Gastroesophageal sphincter (tissue), 4 donors: ENCODE measurements around the gene TOMM6. TPM values are rescaled to one million over a fixed set of nuclear protein-coding genes. Genes with fewer than 3 reads are reported as not detected.
"Not testable (repeated sequence)": the region's sequence is repeated elsewhere in the genome, so short reads cannot be mapped to it uniquely, and the experiment has no call there.

Experiments used
- ATAC-seq: fragments of 150-250 bp; one replicate; pipeline ENCODE4 v1.9.1; 2016; ENCODE audit warnings: mild to moderate bottlenecking, moderate library complexity
- H3K27ac ChIP-seq, 4 donors: fragments of 200-600 bp; sonication (generic) in 3 of 4; 1 replicate in 3 of 4; 2 replicates in 1 of 4; pipeline ENCODE4 v1.5.1; 2016 to 2019
- H3K27me3 ChIP-seq: fragments of 200-600 bp; sonication (generic); one replicate; pipeline ENCODE4 v1.5.1; 2019
- H3K36me3 ChIP-seq, 2 donors: fragments of 200-600 bp; sonication (generic); one replicate each; pipeline ENCODE4 v1.5.1; 2019; ENCODE audit warnings: control low read depth in 1 of 2
- H3K4me1 ChIP-seq, 3 donors: fragments of 200-600 bp; sonication (generic); 1 replicate in 2 of 3; 2 replicates in 1 of 3; pipeline ENCODE4 v1.5.1; 2016 to 2019; ENCODE audit warnings: control low read depth in 2 of 3
- H3K4me3 ChIP-seq, 2 donors: fragments of 200-600 bp; sonication (generic); one replicate each; pipeline ENCODE4 v1.5.1; 2019; ENCODE audit warnings: mild to moderate bottlenecking in 1 of 2, moderate library complexity in 1 of 2
- H3K9me3 ChIP-seq, 3 donors: fragments of 200-600 bp; sonication (generic); one replicate each; pipeline ENCODE4 v1.5.1; 2017 to 2019; ENCODE audit warnings: control low read depth in 2 of 3
- EP300 ChIP-seq: sonication (generic); formaldehyde crosslinking; IDR thresholded peaks from one replicate; pipeline ENCODE4 v1.6.1; 2017; ENCODE audit warnings: antibody characterized with exemption, mild to moderate bottlenecking
- POLR2A ChIP-seq, 2 donors: fragments of 450-650 bp; IDR thresholded peaks; one replicate each; pipeline ENCODE4 v1.6.1; 2017; ENCODE audit warnings: antibody characterized with exemption in 2 of 2, mild to moderate bottlenecking in 2 of 2, moderate library complexity in 1 of 2
- POLR2AphosphoS5 ChIP-seq: sonication (generic); formaldehyde crosslinking; IDR thresholded peaks from one replicate; pipeline ENCODE4 v1.6.1; 2017; ENCODE audit warnings: antibody characterized with exemption
- WGBS, 2 donors: methylation state at CpG; one replicate each; pipeline ENCODE4 v1.1.5; 2018; ENCODE audit warnings: low coverage in 1 of 2; 5-methylcytosine and 5-hydroxymethylcytosine counted together
- total RNA-seq, 4 donors: library from RNA; depleted of rRNA; stranded (reverse); fragments of >200 nt; gene quantifications; one replicate each; pipeline ENCODE4 v1.1.0, GENCODE V29; 2016
- TF ChIP-seq, protein P1 (sequence below), 4 experiments: fragments of 200-600 bp in 2 of 4; fragments of 450-650 bp in 2 of 4; sonication (generic) in 1 of 4; IDR thresholded peaks; one replicate each; pipeline ENCODE4 v1.5.1; 2017 to 2019; ENCODE audit warnings: antibody characterized with exemption in 4 of 4, mild to moderate bottlenecking in 2 of 4, moderate library complexity in 2 of 4

Gene TOMM6
- total RNA-seq, 4 donors from 2014 or later: 74.2 to 120 (median 91.3) TPM

DNA sequence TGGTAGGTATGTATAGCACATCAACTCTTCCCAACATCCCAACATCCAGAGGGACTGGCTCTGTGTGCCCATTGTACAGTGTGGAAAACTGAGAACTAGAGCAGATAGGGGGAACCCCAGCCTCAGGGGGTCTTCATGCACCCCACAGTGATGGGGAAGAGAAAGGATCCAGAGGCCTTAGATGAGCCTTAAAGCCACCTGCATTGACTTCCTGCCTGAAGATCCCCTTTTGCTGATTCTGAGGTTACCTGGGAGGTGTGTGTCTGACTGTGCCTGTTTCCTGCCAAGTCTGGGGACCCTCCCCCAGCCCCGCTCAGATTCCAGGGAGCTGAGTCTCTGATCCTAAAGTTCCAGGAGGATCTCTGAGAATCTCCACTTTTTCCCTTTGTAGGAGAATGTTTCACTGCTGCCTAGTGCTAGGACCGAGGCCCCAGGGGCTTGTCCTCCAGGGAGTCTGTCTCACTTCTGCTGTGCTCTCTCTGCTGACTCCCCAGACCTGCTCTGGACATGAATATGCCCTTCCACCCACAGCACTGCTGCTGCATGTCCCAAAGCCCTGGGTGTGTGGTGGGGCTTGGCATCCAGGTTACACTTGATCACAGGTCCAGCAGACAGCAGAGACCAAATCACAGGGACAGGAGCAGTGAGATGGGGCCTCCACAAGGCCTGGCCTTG, 27.5 kb upstream of the TOMM6 start:
- no peak for TF ChIP-seq POLR2AphosphoS5
- no peak for ATAC-seq
- WGBS, 2 donors: 50% methylated on average over 1 of the region's 2 CpGs; no CpG with 5 or more reads in 1 of the 2 donors
- H3K27me3 ChIP-seq: no peaks in the 10 kb centered on the region
- no peaks in the 10 kb centered on the region for H3K36me3 ChIP-seq
- no peak overlapping the region for H3K4me3 ChIP-seq
- H3K4me1 ChIP-seq: no peaks in the 10 kb centered on the region
- no peaks in the 10 kb centered on the region for H3K9me3 ChIP-seq
- no peak overlapping the region for H3K27ac ChIP-seq

DNA sequence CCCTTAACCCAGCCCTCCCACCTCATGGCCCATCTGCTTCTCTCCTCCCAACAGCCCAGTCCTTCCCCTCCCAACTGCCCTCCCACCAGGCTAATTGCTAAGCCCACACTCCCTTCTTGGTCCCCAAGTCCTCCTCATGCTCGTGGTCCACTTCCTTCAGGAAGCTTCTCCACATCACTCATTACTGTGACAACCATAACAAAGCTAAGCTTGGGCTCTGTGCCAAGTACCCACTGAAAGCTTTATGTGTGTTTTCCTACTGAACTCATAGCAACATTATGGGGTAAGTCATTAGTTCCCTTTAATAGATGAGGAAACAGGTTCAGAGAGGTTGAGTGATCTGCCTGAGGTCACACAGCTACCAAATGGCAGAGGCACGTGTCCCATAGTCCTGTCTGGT, 24.0 kb upstream of the TOMM6 start:
- Histone ChIP-seq H3K9me3 (no peaks in the 10 kb centered on the region), H3K4me1 (peaks cover 0 to 16% (median 13%) of the 10 kb centered on the region in 3 donors), H3K36me3 (no peaks in the 10 kb centered on the region), H3K27ac (no peak overlapping the region), H3K27me3 (no peaks in the 10 kb centered on the region), H3K4me3 (no peak overlapping the region)
- ATAC-seq: no peak
- 20% methylated on average over 2 of the region's 2 CpGs for WGBS, 2 donors
- TF ChIP-seq, protein P1, sequence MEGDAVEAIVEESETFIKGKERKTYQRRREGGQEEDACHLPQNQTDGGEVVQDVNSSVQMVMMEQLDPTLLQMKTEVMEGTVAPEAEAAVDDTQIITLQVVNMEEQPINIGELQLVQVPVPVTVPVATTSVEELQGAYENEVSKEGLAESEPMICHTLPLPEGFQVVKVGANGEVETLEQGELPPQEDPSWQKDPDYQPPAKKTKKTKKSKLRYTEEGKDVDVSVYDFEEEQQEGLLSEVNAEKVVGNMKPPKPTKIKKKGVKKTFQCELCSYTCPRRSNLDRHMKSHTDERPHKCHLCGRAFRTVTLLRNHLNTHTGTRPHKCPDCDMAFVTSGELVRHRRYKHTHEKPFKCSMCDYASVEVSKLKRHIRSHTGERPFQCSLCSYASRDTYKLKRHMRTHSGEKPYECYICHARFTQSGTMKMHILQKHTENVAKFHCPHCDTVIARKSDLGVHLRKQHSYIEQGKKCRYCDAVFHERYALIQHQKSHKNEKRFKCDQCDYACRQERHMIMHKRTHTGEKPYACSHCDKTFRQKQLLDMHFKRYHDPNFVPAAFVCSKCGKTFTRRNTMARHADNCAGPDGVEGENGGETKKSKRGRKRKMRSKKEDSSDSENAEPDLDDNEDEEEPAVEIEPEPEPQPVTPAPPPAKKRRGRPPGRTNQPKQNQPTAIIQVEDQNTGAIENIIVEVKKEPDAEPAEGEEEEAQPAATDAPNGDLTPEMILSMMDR (IDR thresholded peaks at IDR 0.05): no peak
- no peak for TF ChIP-seq POLR2AphosphoS5
- TF ChIP-seq EP300: no peak
- no peak for TF ChIP-seq POLR2A (IDR thresholded peaks at IDR 0.05)

DNA sequence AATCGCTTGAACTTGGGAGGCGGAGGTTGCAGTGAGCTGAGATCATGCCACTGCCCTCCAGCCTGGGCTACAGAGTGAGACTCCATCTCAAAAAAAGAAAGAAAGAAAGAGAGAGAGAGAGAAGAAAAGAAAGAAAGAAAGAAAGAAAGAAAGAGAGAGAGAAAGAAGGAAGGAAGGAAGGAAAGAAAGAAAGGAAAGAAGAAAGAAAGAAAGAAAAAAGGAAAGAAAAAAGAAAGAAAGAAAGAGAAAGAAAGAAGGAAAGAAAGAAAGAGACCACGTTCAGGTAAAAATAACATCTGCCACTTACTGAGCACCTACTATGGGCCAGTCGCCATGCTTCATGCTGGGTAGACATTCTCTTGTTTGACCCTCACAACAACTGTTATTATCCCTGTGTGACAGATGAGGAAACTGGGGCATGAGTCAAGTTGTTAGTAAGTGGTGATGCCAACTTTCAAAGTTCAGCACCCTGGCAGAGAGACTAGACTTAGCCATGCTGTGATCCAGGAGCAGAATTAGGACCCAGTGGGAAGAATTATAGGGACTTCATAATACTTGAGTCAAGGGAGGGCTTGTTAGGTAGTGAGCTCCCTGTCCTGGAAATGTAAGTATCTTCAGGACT, 21.3 kb upstream of the TOMM6 start:
- H3K4me3 ChIP-seq, ATAC-seq, H3K27me3 ChIP-seq, H3K9me3 ChIP-seq: not testable (repeated sequence)
- Histone ChIP-seq H3K36me3 (peaks cover 0 to 19% of the 10 kb centered on the region in 2 donors), H3K27ac (peak overlapping the region in 3 of 4 donors; percentile 35 to 61 (median 46)), H3K4me1 (peaks cover 0 to 16% (median 13%) of the 10 kb centered on the region in 3 donors)
- WGBS, 2 donors: 88 to 90% methylated on average over 2 to 4 of the region's 4 CpGs

DNA sequence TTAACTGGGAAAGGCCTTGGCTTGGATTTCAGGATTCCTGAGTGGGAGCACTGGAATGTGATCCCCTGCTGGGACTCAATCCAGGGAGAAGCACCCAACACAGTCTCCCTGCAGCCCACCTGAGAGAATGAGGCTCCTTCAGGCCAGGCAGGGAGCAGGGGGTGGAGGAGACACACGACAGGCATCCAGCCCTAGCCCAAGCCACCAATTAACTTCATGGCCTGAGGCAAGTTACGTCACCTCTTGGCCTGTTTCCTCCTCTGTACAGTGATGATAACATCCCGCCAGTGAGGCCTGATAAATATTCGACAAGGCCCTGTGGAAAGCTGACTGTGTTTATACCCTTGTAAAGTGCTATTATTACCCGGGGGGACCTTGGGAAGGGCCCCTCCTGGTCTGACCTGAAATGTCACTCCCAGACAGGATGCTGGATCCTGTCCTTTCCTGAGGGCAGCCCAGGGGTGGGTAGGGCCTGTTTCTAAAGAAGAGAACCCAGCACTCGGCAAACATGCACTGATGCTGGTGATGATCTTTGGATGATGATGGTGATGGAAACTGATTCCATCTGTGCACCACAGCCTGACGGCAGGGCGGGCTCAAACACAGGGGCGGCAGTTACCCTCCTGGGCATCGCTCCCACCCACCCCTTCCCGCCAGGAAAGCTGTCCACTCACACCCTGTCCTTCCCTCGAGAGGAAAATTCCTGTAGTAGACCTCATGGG, 20.2 kb upstream of the TOMM6 start:
- ATAC-seq: peak; percentile 70
- Histone ChIP-seq H3K4me1 (peaks cover 0 to 16% (median 13%) of the 10 kb centered on the region in 3 donors), H3K9me3 (no peaks in the 10 kb centered on the region), H3K27me3 (no peaks in the 10 kb centered on the region), H3K27ac (peak overlapping the region in 3 of 4 donors; percentile 35 to 61 (median 46)), H3K36me3 (peaks cover 0 to 31% of the 10 kb centered on the region in 2 donors), H3K4me3 (no peak overlapping the region)
- no CpG with 5 or more reads among the region's 12 CpGs for WGBS, 2 donors
- no peak for TF ChIP-seq POLR2A (IDR thresholded peaks at IDR 0.05)
- TF ChIP-seq POLR2AphosphoS5: no peak
- TF ChIP-seq EP300: no peak
- TF ChIP-seq, protein P1 (IDR thresholded peaks at IDR 0.05): no peak

DNA sequence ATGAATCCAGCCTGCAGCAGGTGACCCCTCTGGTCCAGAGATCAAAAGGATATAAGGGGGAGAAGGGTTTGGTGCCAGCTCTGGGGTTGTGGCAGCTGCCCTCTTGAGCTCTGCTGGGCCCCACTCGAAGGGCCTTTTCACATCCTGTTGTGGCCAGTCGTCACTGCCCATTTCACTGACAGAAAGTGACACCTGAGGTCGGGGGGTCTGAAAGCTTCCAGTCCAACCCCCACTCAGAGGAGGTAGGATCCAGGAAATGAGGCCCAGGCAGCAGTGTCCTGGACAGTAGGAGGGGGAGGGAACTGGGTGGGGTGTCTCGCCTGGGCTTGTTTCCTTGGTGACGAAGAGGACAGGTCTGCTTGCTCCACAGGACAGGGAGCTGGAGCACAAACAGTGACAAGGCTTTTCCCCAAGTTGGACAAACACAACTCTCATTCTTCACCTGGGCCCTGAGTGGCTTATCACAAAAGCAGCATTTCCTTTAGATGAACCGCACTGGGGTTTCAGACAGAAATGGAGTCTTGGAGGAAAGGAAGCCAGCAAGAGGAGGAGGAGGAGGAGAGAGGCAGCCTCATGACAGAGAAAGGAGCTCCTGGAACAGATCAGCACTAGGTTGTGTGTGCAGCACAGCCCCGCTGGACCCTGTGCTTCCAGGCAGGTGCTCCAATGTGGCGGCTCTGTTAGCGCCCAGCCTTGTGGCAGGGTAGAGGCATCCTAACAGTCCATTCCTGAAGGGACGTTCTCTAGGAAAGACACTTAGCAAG, 18.8 kb upstream of the TOMM6 start:
- 74 to 86% methylated on average over 3 to 6 of the region's 10 CpGs for WGBS, 2 donors
- TF ChIP-seq, protein P1 (IDR thresholded peaks at IDR 0.05): no peak
- Histone ChIP-seq H3K27me3 (no peaks in the 10 kb centered on the region), H3K36me3 (peaks cover 0 to 45% of the 10 kb centered on the region in 2 donors), H3K4me1 (peaks cover 0 to 16% (median 13%) of the 10 kb centered on the region in 3 donors), H3K27ac (peak overlapping the region in 1 of 4 donors; percentile 35), H3K4me3 (no peak overlapping the region), H3K9me3 (no peaks in the 10 kb centered on the region)
- ATAC-seq: peak; percentile 24
